GM10266 (cell line): ENCODE measurements around the gene PRKAG2.

Experiments
- DNase-seq: peaks from one replicate; pipeline ENCODE4 v3.0.0; 2012; ENCODE audit errors: extremely low spot score
- TF ChIP-seq, protein P1 (sequence below): IDR thresholded peaks from 2 replicates; pipeline ENCODE4 v1.5.1; 2012; ENCODE audit warnings: mild to moderate bottlenecking, low read depth; ENCODE audit not compliant: control insufficient read depth, insufficient read depth; ENCODE audit errors: missing control alignments

The PRKAG2 gene

DNA sequence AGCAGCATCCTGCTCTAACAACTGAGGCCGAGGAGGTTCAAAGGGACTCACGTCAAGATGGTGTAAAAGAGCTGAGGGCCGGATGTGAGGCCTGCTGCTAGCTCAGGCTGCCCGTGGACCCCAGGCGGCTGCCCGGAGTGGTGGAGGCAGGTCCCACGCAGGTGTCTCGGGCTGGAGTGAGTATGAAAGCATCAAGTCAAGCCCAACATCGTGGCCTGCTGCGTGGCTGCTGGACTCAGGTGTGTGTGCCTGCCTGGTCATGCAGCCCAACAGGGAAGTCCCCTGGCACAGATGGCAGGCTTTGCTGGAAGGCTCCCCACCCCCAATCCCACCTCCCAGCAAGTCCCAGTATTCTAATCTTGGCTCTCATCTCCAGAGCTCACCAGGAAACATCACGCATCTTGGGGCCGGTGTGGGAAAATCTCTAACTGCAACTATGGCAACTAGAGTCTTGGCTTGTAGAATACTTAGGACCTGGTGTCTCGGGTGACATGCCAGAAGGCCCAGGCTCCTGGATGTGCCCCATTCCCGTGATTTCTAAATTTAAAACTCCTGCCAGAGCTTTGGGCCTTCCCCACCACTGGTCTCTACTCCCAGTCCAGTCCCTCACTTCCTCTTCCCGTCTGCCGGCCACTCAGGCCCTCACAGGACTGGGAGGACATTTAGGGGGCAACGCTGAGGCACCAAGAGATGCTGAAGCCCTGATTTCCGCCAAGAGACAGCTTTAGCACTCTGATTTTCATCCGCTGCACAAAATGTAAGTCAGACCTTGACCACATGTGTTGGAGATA lies 85.9 kb downstream of the PRKAG2 start:
- TF ChIP-seq, protein P1, sequence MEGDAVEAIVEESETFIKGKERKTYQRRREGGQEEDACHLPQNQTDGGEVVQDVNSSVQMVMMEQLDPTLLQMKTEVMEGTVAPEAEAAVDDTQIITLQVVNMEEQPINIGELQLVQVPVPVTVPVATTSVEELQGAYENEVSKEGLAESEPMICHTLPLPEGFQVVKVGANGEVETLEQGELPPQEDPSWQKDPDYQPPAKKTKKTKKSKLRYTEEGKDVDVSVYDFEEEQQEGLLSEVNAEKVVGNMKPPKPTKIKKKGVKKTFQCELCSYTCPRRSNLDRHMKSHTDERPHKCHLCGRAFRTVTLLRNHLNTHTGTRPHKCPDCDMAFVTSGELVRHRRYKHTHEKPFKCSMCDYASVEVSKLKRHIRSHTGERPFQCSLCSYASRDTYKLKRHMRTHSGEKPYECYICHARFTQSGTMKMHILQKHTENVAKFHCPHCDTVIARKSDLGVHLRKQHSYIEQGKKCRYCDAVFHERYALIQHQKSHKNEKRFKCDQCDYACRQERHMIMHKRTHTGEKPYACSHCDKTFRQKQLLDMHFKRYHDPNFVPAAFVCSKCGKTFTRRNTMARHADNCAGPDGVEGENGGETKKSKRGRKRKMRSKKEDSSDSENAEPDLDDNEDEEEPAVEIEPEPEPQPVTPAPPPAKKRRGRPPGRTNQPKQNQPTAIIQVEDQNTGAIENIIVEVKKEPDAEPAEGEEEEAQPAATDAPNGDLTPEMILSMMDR = no peak
- no peak for DNase-seq

DNA sequence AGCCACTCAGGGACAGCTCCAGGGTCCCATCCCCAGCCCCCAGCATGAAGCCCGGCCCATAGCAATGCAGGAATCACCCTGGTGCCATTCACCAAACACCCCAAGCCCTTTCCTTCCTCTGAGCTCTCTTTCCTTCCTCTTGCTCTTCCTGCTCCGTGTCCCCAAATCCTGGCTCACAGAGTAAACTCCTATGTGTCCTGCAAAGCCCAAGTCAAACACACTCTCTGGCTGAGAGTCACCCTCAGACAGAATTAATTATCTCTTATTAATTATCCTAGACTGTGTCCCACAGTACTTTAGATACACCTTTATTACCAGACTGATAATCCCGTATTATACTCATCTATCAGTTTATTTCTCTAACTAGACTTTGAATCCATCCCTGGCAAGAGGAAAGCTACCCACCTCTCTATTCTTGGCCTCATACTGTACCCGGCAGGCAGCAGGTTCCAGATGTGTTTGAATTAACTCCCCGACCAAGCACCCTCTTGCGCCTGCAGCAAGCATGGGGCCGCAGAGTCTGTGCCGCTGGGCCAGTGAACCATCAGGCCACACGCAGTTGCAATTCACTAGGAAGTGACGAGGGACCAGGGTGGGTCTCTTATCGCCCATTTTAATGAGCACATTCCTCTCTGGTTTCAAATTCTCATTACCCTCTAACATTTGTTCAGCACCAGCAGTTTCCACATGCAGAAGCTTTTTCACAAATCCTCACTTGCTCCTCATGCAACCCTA lies 86.7 kb downstream of the PRKAG2 start:
- no peak for DNase-seq
- TF ChIP-seq, protein P1 = no peak

DNA sequence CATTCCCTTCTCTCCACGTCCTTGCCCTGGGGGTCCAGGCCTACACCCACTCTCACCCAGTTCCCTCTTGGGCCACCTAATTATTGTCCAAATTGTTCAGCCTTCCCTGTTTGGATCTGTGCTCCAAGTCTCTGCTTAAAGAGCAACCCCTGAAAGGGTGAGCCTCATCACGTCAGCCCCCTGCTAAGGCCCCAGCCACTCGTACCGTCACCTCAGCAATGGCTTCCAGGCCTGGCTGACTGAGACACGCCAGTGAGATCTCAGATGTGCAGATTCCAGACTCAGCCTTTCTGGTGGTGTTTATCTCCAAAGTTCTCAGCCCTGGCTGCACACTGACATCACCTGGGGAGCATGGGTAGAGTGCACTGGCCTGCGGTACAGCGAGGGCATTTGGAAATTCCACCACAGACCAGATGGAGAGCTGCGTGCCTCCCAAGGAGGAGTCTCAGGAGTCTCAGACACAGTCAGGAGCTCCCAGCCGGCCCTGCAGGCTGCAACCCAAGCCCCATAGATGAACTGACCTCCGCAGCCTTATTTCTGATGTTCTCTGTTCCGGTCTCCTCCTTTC lies 87.5 kb downstream of the PRKAG2 start:
- TF ChIP-seq, protein P1 = no peak
- DNase-seq = no peak

DNA sequence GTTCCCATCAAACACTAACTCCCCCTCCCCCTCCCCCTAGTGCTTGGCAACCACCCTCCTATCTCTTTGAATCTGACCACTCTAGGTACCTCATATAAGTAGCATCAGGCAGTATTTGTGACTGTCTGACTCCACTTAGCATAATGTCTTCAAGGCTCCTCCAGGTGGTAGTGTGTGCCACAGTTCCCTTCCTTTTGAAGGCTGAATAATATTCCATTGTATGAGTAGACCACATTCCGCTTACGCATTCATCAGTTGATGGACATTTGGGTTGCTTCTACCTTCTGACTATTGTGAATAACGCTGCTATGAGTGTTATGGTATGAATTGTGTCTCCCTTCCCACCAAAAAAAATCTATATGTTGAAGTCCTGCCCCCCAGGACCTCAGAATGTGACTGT lies 89.6 kb downstream of the PRKAG2 start:
- DNase-seq = no peak
- TF ChIP-seq, protein P1 = no peak

DNA sequence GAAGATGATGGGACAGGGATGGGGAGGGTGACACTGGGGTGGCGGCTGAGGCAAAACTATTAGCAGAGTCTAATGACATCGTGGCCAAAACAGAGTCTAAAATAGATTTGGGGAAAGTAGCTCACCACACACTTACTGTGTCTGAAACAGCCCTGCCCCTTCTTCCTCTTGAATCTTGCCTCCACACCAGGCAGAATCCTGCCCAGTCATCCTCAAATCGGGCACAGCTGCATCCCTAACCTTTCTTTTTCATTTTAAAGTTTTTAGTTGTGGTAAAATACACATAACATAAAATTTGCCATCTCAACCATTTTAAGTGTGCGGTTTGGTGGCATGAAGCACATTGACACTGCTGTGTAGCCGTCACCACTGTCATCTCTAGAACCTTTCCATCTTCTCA lies 90.0 kb downstream of the PRKAG2 start:
- no peak for DNase-seq
- TF ChIP-seq, protein P1 = no peak

DNA sequence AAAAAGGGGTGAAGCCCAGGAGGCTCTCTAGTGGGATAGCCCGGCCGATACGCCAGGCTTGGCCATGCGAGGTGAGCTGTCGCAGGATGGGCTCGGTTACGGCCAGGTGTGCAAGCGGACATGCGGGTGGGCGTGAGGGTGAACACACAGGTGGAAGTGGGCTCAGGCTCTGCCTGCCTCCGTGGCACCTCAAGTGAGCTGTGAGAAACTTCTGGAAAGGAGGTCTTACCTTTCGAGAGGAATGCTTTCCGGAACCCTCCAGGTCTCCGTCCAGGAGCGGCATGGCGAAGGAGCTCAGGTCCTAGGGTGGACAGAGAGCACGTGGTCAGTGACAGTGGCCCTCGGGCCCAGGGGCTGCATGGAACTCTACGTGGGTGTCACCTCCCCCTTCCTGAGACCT lies 90.7 kb downstream of the PRKAG2 start:
- DNase-seq = no peak
- TF ChIP-seq, protein P1 = no peak

DNA sequence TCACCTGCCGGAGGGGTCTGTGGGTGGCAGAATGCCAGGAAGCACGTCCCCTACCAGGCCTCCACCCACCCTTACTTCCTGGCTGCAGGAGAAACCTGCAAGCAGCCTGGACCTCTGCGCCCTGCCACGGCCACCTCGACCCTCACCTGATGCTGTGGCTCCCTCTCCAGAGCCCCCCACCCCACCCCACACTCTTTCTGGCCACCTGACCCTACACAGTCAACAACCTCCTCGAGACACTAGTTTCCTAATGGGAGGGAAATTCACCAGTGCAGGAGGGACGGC lies 91.3 kb downstream of the PRKAG2 start:
- TF ChIP-seq, protein P1 = no peak
- DNase-seq = no peak
